ENCODE data around the gene CDC42EP2. TPM values are rescaled to one million over a fixed set of nuclear protein-coding genes. Genes with fewer than 3 reads are reported as not detected.

The CDC42EP2 gene
- polyA plus RNA-seq, 2 of the 4 experiments (the other 2 are of a cell fraction) = 3.0 to 8.5 TPM

DNA sequence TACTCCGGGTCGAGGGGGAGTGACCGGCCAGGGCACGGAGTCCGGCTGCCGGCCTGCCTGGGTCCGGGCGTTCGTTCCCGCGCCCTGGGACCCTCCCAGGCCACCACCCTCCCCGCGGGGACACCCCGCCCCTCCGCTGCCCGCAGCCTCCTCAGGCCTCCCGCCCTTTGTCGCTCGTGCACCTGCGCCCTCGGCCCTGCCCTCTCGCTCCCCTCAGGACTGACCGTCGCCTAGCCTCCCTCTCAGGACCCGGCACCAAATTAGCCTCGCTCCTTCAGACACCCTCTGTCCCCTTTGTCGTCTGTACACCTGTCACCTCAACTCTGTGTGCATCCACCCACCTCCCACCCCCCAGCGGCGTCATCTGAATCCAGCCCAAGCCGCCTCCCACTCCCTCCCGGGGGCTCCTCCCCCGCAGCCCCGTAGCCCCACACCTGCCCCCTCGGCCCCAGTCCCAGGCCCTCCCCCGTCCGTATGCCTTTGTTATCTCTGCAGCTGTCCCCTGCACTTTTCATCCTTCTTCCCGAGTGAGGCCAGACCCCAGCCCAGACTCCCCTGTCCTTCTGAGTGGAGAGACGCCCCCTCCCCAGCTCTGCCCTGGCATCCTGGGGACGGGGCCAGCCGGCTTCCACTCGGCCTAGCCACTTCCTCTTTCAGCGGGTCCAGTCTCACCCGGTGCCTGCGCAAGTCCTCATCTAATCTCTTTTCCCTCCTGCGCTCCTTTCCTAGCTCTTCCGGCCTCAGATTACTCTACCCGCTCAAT, 40.5 kb downstream of the CDC42EP2 start:
- Histone ChIP-seq H3K4me3 (peak overlapping the region; percentile 89), H3K27ac (peak overlapping the region; percentile 75 to 88), H3K4me2 (peak overlapping the region; percentile 93), H3K4me1 (0 out of 3 replicates have a peak, but pooled peaks cover 4% of the 10 kb centered on the region), H3K9me3 (no peaks in the 10 kb centered on the region)
- peak; percentile 11; the same call in 1 of the 2 replicates for TF ChIP-seq PHF8 (IDR thresholded peaks at IDR 0.05; ENCODE audit: borderline replicate concordance, low read depth)
- TF ChIP-seq MAFK (IDR thresholded peaks at IDR 0.05; ENCODE audit: partially characterized antibody) = no peak
- no peak for TF ChIP-seq TP53 (CRISPR knock-in tag; IDR thresholded peaks at IDR 0.05)
- 0 out of 2 replicates have a peak, but pooled peaks have one; percentile 7 for TF ChIP-seq MAX (IDR thresholded peaks at IDR 0.05)
- WGBS (ENCODE audit: missing lambda C conversion rate) = 40% methylated on average over 23 of the region's 47 CpGs
- FAIRE-seq (no peak), DNase-seq (ENCODE audit: low read depth in 1 of 2, low spot score in 1 of 2) (peak in 1 of 2 experiments; percentile 37), ATAC-seq (peak; percentile 47 to 48)
- ChIA-PET POLR2A (interaction anchor here (0.6 kb wide), 1 partner anchor 199 kb away, joined by 3 read pairs; no protein-coding TSS in a partner anchor), CTCF (interaction anchor here (0.5 to 2.0 kb wide), 10 partner anchors 12 to 238 kb away, joined by 3 to 10 read pairs (median 3); partner anchors contain the start of genes CDC42EP2 and ZNHIT2)

DNA sequence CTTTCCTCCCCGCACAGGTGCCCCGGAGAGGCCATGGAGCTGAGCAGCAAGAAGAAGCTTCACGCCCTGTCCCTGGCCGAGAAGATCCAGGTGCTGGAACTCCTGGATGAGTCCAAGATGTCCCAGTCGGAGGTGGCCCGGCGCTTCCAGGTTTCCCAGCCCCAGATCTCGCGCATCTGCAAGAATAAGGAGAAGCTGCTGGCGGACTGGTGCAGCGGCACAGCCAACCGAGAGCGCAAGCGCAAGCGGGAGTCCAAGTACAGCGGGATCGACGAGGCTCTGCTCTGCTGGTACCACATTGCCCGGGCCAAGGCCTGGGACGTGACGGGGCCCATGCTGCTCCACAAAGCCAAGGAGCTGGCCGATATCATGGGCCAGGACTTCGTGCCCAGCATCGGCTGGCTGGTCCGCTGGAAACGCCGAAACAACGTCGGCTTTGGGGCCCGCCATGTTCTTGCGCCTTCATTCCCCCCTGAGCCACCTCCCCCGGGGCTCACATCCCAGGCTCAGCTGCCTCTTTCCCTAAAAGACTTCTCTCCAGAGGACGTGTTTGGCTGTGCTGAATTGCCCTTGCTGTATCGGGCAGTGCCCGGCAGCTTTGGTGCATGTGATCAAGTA, 41.2 kb downstream of the CDC42EP2 start:
- ChIA-PET POLR2A (interaction anchor here (0.6 kb wide), 1 partner anchor 198 kb away, joined by 3 read pairs; no protein-coding TSS in a partner anchor), CTCF (interaction anchor here (0.5 to 2.0 kb wide), 12 partner anchors 9 to 239 kb away, joined by 3 to 10 read pairs (median 3); partner anchors contain the start of genes CDC42EP2, SLC25A45 and ZNHIT2)
- H3K4me2 ChIP-seq = no peak overlapping the region; the same call in 2 of the 3 replicates
- 0 out of 3 replicates have a peak, but pooled peaks cover 4% of the 10 kb centered on the region for H3K4me1 ChIP-seq
- H3K4me3 ChIP-seq = no peak overlapping the region
- FAIRE-seq (no peak), DNase-seq (ENCODE audit: low read depth in 1 of 2, low spot score in 1 of 2) (no peak), ATAC-seq (no peak)
- no peaks in the 10 kb centered on the region for H3K9me3 ChIP-seq
- WGBS (ENCODE audit: missing lambda C conversion rate) = 96% methylated on average over 35 of the region's 35 CpGs
- TF ChIP-seq POLR2A (IDR thresholded peaks at IDR 0.05; ENCODE audit: low read length) (no peak), SMC3 (IDR thresholded peaks at IDR 0.05) (no peak), HES2 (IDR thresholded peaks at IDR 0.05) (no peak), PHF8 (IDR thresholded peaks at IDR 0.05; ENCODE audit: borderline replicate concordance, low read depth) (no peak), MYC (IDR thresholded peaks at IDR 0.05; ENCODE audit: borderline replicate concordance, low read length) (no peak), FOSL2 (IDR thresholded peaks at IDR 0.05) (no peak), FOSL2 (CRISPR knock-in tag; IDR thresholded peaks at IDR 0.05) (no peak), CTCF (IDR thresholded peaks at IDR 0.05) (no peak), HEYL (CRISPR knock-in tag; IDR thresholded peaks at IDR 0.05) (no peak)
- TF ChIP-seq, protein P1, sequence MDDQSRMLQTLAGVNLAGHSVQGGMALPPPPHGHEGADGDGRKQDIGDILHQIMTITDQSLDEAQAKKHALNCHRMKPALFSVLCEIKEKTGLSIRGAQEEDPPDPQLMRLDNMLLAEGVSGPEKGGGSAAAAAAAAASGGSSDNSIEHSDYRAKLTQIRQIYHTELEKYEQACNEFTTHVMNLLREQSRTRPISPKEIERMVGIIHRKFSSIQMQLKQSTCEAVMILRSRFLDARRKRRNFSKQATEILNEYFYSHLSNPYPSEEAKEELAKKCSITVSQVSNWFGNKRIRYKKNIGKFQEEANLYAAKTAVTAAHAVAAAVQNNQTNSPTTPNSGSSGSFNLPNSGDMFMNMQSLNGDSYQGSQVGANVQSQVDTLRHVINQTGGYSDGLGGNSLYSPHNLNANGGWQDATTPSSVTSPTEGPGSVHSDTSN (IDR thresholded peaks at IDR 0.05) = no peak
- no peak overlapping the region for H3K27ac ChIP-seq

- no peak for FAIRE-seq
- DNase-seq (ENCODE audit: low read depth in 1 of 2, low spot score in 1 of 2) = no peak
- ChIA-PET CTCF (interaction anchor here (0.9 to 2.0 kb wide), 12 partner anchors 9 to 239 kb away, joined by 3 to 10 read pairs (median 3); partner anchors contain the start of genes CDC42EP2, SLC25A45 and ZNHIT2), POLR2A (interaction anchor here (1.4 kb wide), 1 partner anchor 23 kb away, joined by 4 read pairs; the partner anchor contains the start of gene DPF2)
- ATAC-seq = no peak
- 93% methylated on average over 13 of the region's 30 CpGs for WGBS (ENCODE audit: missing lambda C conversion rate)
- Histone ChIP-seq H3K4me3 (no peak overlapping the region), H3K4me2 (no peak overlapping the region), H3K27ac (no peak overlapping the region), H3K9me3 (no peaks in the 10 kb centered on the region), H3K4me1 (0 out of 3 replicates have a peak, but pooled peaks cover 4% of the 10 kb centered on the region)
- TF ChIP-seq POLR2A (IDR thresholded peaks at IDR 0.05; ENCODE audit: low read length) = no peak
These were observed 41.8 kb downstream of the CDC42EP2 start for GRCh38 chr11:65356394-65356972.

All from A549 (cell line).